Epithelial cell of proximal tubule (primary cell): ENCODE results near the gene PGAP3. TPM values are rescaled to one million over a fixed set of nuclear protein-coding genes. Genes with fewer than 3 reads are reported as not detected.
"Not testable (repeated sequence)": the region's sequence is repeated elsewhere in the genome, so short reads cannot be mapped to it uniquely, and the experiment has no call there.

Experiments used
- DNase-seq: peaks from one replicate; pipeline ENCODE4 v3.0.0-alpha.2; 2011; ENCODE audit warnings: low read depth
- H3K4me3 ChIP-seq: 2 replicates; pipeline ENCODE4 v1.5.1; 2011; ENCODE audit warnings: low read depth, mild to moderate bottlenecking, low read length
- total RNA-seq: library from RNA; depleted of rRNA; stranded (reverse); fragments of >200 nt; gene quantifications from 2 replicates; pipeline ENCODE4 v1.2.3, GENCODE V29; 2015
- TF ChIP-seq, protein P1 (sequence below): conservative IDR thresholded peaks from 2 replicates; pipeline ENCODE4 v1.5.1; 2012; ENCODE audit warnings: low read depth, mild to moderate bottlenecking, low read length

PGAP3 gene
- total RNA-seq, 1 donor from 2014 or later = 11.2 TPM

DNA sequence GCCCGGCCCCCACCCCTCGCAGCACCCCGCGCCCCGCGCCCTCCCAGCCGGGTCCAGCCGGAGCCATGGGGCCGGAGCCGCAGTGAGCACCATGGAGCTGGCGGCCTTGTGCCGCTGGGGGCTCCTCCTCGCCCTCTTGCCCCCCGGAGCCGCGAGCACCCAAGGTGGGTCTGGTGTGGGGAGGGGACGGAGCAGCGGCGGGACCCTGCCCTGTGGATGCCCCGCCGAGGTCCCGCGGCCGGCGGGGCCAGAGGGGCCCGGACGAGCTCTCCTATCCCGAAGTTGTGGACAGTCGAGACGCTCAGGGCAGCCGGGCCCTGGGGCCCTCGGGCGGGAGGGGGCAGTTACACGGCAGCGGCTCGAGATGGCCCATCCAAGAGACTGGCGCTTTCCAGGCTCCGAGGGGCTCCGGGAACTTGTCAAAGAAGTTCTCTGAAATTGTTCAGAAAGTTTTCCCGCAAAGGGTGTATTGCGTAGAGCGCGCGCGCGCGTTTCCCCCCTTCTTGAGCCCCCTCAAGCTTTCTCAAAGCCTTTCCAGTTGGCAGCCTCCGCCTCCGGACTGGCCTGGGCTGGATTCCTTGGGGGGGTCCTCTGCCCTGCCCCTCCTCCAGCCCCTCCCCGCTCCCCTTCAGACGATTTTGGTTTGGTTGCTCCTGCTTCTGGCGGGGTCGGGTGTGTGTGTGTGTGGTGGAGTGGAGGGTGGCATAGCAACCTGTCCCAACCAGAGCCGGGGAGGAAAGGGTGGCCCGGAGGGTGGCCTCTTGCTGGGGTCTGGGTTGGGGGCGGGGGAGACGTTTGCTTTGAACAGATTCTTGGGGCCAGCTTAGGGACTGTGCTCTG lies 12.5 kb upstream of the PGAP3 start:
- DNase-seq = no peak
- H3K4me3 ChIP-seq = peak overlapping the region; percentile 92
- TF ChIP-seq, protein P1, sequence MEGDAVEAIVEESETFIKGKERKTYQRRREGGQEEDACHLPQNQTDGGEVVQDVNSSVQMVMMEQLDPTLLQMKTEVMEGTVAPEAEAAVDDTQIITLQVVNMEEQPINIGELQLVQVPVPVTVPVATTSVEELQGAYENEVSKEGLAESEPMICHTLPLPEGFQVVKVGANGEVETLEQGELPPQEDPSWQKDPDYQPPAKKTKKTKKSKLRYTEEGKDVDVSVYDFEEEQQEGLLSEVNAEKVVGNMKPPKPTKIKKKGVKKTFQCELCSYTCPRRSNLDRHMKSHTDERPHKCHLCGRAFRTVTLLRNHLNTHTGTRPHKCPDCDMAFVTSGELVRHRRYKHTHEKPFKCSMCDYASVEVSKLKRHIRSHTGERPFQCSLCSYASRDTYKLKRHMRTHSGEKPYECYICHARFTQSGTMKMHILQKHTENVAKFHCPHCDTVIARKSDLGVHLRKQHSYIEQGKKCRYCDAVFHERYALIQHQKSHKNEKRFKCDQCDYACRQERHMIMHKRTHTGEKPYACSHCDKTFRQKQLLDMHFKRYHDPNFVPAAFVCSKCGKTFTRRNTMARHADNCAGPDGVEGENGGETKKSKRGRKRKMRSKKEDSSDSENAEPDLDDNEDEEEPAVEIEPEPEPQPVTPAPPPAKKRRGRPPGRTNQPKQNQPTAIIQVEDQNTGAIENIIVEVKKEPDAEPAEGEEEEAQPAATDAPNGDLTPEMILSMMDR = no peak

DNA sequence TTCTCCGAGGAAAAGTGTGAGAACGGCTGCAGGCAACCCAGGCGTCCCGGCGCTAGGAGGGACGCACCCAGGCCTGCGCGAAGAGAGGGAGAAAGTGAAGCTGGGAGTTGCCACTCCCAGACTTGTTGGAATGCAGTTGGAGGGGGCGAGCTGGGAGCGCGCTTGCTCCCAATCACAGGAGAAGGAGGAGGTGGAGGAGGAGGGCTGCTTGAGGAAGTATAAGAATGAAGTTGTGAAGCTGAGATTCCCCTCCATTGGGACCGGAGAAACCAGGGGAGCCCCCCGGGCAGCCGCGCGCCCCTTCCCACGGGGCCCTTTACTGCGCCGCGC lies 11.9 kb upstream of the PGAP3 start, which contains the start of gene ERBB2:
TSS of gene ERBB2 (plus strand) at position 247 of the 330 bp plus-strand sequence. CDS start 175 bp downstream, outside the sequence.
- DNase-seq = no peak
- TF ChIP-seq, protein P1 = no peak
- peak within 1 kb of the TSS; percentile 92 for H3K4me3 ChIP-seq

DNA sequence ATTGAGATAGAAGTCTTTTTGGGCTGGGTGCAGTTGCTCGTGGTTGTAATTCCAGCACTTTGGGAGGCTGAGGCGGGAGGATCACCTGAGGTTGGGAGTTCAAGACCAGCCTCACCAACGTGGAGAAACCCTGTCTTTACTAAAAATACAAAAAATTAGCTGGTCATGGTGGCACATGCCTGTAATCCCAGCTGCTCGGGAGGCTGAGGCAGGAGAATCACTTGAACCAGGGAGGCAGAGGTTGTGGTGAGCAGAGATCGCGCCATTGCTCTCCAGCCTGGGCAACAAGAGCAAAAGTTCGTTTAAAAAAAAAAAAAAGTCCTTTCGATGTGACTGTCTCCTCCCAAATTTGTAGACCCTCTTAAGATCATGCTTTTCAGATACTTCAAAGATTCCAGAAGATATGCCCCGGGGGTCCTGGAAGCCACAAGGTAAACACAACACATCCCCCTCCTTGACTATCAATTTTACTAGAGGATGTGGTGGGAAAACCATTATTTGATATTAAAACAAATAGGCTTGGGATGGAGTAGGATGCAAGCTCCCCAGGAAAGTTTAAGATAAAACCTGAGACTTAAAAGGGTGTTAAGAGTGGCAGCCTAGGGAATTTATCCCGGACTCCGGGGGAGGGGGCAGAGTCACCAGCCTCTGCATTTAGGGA lies 11.4 kb upstream of the PGAP3 start:
- DNase-seq = not testable (repeated sequence)
- peak overlapping the region; percentile 92 for H3K4me3 ChIP-seq

DNA sequence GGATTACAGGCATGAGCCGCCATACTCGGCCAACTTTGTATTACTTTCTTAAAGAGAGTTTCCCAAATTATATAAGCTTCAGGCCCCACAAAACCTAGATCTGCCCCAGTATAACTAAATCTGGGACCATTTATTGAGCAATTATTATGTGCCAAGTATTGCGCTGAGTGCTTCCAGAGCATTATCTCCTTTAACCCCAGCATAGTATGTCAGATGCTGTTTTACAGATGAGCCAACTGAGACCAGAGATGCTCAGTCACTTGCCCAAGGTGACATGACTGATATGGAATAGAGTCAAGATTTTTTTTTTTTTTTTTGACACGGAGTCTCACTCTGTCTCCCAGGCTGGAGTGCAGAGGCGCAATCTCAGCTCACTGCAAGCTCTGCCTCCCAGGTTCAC lies 10.1 kb upstream of the PGAP3 start:
- no peak overlapping the region for H3K4me3 ChIP-seq
- no peak for DNase-seq
- TF ChIP-seq, protein P1 = no peak

DNA sequence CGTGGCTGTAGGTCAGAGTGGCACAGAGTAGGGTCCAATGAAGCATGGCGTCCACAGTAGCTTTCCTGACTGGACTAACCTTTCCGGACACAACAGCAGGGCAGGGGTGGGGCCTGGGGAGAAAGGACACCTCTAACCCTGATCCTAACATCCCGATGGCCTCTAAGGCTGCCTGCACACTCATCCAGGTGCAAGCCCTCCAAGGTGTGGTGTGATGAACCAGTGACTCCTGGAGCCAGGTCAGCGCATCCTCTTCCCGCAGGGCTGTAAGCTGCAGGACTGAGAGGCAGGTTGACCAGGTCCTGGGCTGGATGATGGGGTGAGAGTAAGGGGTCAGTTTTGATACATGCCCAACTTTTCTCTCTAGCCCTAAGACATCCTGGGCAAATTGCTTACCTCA lies 8.9 kb upstream of the PGAP3 start:
- no peak overlapping the region for H3K4me3 ChIP-seq
- TF ChIP-seq, protein P1 = no peak
- DNase-seq = no peak

DNA sequence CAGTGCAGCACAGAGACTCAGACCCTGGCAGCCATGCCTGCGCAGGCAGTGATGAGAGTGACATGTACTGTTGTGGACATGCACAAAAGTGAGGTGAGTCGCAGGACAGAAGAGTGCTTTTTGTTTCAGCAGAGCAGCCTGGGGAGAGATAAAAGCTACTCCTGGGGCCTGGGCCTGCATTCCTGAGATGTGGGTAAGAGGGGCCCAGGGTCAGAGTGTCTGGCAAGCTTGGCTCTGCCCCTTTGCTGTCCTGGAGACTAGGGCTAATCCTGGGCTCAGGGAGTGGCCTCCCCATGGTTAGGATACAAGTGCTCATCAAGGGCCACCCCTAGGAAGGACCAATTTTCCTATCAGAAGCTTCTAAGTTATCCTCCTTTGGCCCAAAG lies 7.2 kb upstream of the PGAP3 start:
- DNase-seq = no peak
- TF ChIP-seq, protein P1 = no peak
- no peak overlapping the region for H3K4me3 ChIP-seq

DNA sequence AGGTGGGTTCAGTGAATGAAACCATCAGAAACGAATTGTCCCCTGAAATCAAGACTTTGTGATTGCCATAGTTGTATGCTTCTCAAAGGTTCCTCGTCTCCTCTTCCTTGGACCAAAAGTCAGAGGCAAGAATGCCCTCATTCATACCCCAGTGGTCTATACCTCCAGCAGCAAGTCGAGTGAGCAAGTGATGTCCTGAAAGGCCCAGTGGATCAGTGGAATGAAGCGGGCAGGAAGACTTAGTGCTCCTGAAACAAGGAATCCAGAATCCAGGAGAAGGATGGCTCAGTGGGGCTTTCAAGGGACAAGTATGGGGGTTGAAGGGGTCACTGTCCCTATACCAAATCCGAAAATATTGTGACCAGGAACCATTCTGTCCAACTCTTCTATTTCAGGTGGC lies 6.7 kb upstream of the PGAP3 start:
- TF ChIP-seq, protein P1 = no peak
- DNase-seq = no peak
- H3K4me3 ChIP-seq = no peak overlapping the region
